Activated CD4-positive, alpha-beta memory T cell treated with anti-CD3 and anti-CD28 coated beads, Interleukin-2, amount 10 ng/mL, durations not matched to agents 7 days and 5 days (primary cell): ENCODE measurements around the gene NEUROD2. TPM values are rescaled to one million over a fixed set of nuclear protein-coding genes. Genes with fewer than 3 reads are reported as not detected.

ENCODE experiments used
- CTCF ChIA-PET: fragments of 350-600 bp; sonication (Branson Sonifier 250); formaldehyde crosslinking; loops from one replicate; lab custom pipeline; 2021; ENCODE audit warnings: antibody characterized with exemption, inconsistent platforms; lab: Charles Lee
- POLR2A ChIA-PET: fragments of 350-600 bp; sonication (Branson Sonifier 250); formaldehyde crosslinking; loops from one replicate; lab custom pipeline; 2021; ENCODE audit warnings: antibody characterized with exemption; lab: Charles Lee
- DNase-seq: peaks from one replicate; pipeline ENCODE4 v3.0.0-alpha.2; 2020
- H3K27ac Mint-ChIP-seq: one replicate; pipeline ENCODE4 v1.8.0; 2021; ENCODE audit warnings: mild to moderate bottlenecking, mixed read lengths
- H3K27me3 Mint-ChIP-seq: one replicate; pipeline ENCODE4 v1.8.0; 2021; ENCODE audit warnings: mixed read lengths
- H3K36me3 Mint-ChIP-seq: one replicate; pipeline ENCODE4 v1.8.0; 2021; ENCODE audit warnings: low read depth, mixed read lengths
- H3K4me1 Mint-ChIP-seq: one replicate; pipeline ENCODE4 v1.8.0; 2021; ENCODE audit warnings: mixed read lengths
- H3K4me3 Mint-ChIP-seq: one replicate; pipeline ENCODE4 v1.8.0; 2021; ENCODE audit warnings: mild to moderate bottlenecking, mixed read lengths
- H3K9me3 Mint-ChIP-seq: one replicate; pipeline ENCODE4 v1.8.0; 2021; ENCODE audit warnings: mixed read lengths
- total RNA-seq, 2 experiments: library from RNA; stranded (reverse); gene quantifications; one replicate each; pipeline ENCODE4 v1.2.3, GENCODE V29; 2021

Gene NEUROD2
- total RNA-seq, 2 experiments from 2014 or later: not detected

GRCh38 chr17:39573447-39574298, 34.0 kb downstream of the NEUROD2 start:
- H3K27ac Mint-ChIP-seq: no peak overlapping the region
- CTCF ChIA-PET: interaction anchor here (0.7 to 1.0 kb wide), 4 partner anchors 26 to 145 kb away, joined by 3 to 8 read pairs (median 4); no protein-coding TSS in a partner anchor
- peaks cover 11% of the 10 kb centered on the region for H3K27me3 Mint-ChIP-seq

GRCh38 chr17:39572121-39572520, 35.6 kb downstream of the NEUROD2 start:
- Mint-ChIP-seq H3K4me1 (peaks cover 7% of the 10 kb centered on the region), H3K36me3 (peaks cover 39% of the 10 kb centered on the region), H3K27ac (no peak overlapping the region), H3K27me3 (peaks cover 11% of the 10 kb centered on the region), H3K4me3 (no peak overlapping the region), H3K9me3 (peaks cover 3% of the 10 kb centered on the region)
- ChIA-PET CTCF (no interaction called here), POLR2A (no interaction called here)
- DNase-seq: no peak

More at GRCh38 chr17:39573447-39574298, 34.0 kb downstream of the NEUROD2 start:
- Mint-ChIP-seq H3K4me1 (peaks cover 7% of the 10 kb centered on the region), H3K4me3 (peak overlapping the region; percentile 82), H3K9me3 (peaks cover 3% of the 10 kb centered on the region), H3K36me3 (peaks cover 27% of the 10 kb centered on the region)
- POLR2A ChIA-PET: interaction anchor here (0.6 to 1.1 kb wide), 2 partner anchors 16 to 122 kb away, joined by 3 read pairs; partner anchors contain the start of gene MED1
- DNase-seq: peak; percentile 58

- Mint-ChIP-seq H3K4me1 (peaks cover 5% of the 10 kb centered on the region), H3K27ac (no peak overlapping the region), H3K9me3 (peaks cover 3% of the 10 kb centered on the region), H3K27me3 (peaks cover 3% of the 10 kb centered on the region), H3K36me3 (peaks cover 47% of the 10 kb centered on the region), H3K4me3 (no peak overlapping the region)
- CTCF ChIA-PET: no interaction called here
- DNase-seq: no peak
- POLR2A ChIA-PET: interaction anchor here (0.6 kb wide), 1 partner anchor 50 kb away, joined by 3 read pairs; no protein-coding TSS in a partner anchor
These were observed 38.6 kb downstream of the NEUROD2 start for GRCh38 chr17:39569126-39569525.

- no peak overlapping the region for H3K27ac Mint-ChIP-seq
- peaks cover 47% of the 10 kb centered on the region for H3K36me3 Mint-ChIP-seq
- H3K27me3 Mint-ChIP-seq: no peaks in the 10 kb centered on the region
- peaks cover 3% of the 10 kb centered on the region for H3K9me3 Mint-ChIP-seq
- ChIA-PET POLR2A (no interaction called here), CTCF (interaction anchor here (2.5 kb wide), 1 partner anchor 21 kb away, joined by 6 read pairs; no protein-coding TSS in a partner anchor)
- H3K4me3 Mint-ChIP-seq: no peak overlapping the region
- DNase-seq: no peak
- peaks cover 2% of the 10 kb centered on the region for H3K4me1 Mint-ChIP-seq
These were observed 39.0 kb downstream of the NEUROD2 start for GRCh38 chr17:39568702-39569101.

- Mint-ChIP-seq H3K36me3 (peaks cover 44% of the 10 kb centered on the region), H3K4me3 (no peak overlapping the region), H3K27ac (no peak overlapping the region), H3K4me1 (no peaks in the 10 kb centered on the region), H3K9me3 (peaks cover 3% of the 10 kb centered on the region), H3K27me3 (no peaks in the 10 kb centered on the region)
- DNase-seq: no peak
- ChIA-PET POLR2A (no interaction called here), CTCF (interaction anchor here (2.5 kb wide), 1 partner anchor 18 kb away, joined by 6 read pairs; no protein-coding TSS in a partner anchor)
These were observed 41.4 kb downstream of the NEUROD2 start for GRCh38 chr17:39566094-39566850.

GRCh38 chr17:39564211-39564848, 43.4 kb downstream of the NEUROD2 start:
- Mint-ChIP-seq H3K27me3 (no peaks in the 10 kb centered on the region), H3K36me3 (peaks cover 31% of the 10 kb centered on the region), H3K4me3 (no peak overlapping the region), H3K9me3 (no peaks in the 10 kb centered on the region), H3K27ac (no peak overlapping the region), H3K4me1 (no peaks in the 10 kb centered on the region)
- DNase-seq: no peak
- ChIA-PET CTCF (no interaction called here), POLR2A (no interaction called here)

GRCh38 chr17:39563476-39563875, 44.2 kb downstream of the NEUROD2 start:
- Mint-ChIP-seq H3K4me3 (no peak overlapping the region), H3K27me3 (no peaks in the 10 kb centered on the region), H3K27ac (no peak overlapping the region), H3K4me1 (no peaks in the 10 kb centered on the region), H3K9me3 (no peaks in the 10 kb centered on the region), H3K36me3 (peaks cover 24% of the 10 kb centered on the region)
- POLR2A ChIA-PET: interaction anchor here (0.6 kb wide), 1 partner anchor 12 kb away, joined by 3 read pairs; no protein-coding TSS in a partner anchor
- CTCF ChIA-PET: no interaction called here
- no peak for DNase-seq

GRCh38 chr17:39562976-39563375, 44.7 kb downstream of the NEUROD2 start:
- H3K27ac Mint-ChIP-seq: no peak overlapping the region
- POLR2A ChIA-PET: interaction anchor here (0.6 kb wide), 1 partner anchor 12 kb away, joined by 3 read pairs; no protein-coding TSS in a partner anchor
- CTCF ChIA-PET: interaction anchor here (0.7 to 2.0 kb wide), 2 partner anchors 15 to 21 kb away, joined by 3 to 8 read pairs; no protein-coding TSS in a partner anchor

GRCh38 chr17:39562395-39562794, 45.3 kb downstream of the NEUROD2 start:
- H3K27me3 Mint-ChIP-seq: no peaks in the 10 kb centered on the region
- POLR2A ChIA-PET: no interaction called here
- no peak overlapping the region for H3K27ac Mint-ChIP-seq
- CTCF ChIA-PET: interaction anchor here (0.7 to 2.0 kb wide), 3 partner anchors 14 to 61 kb away, joined by 3 to 8 read pairs (median 3); no protein-coding TSS in a partner anchor
- peaks cover 15% of the 10 kb centered on the region for H3K36me3 Mint-ChIP-seq
- DNase-seq: no peak
- H3K9me3 Mint-ChIP-seq: no peaks in the 10 kb centered on the region
- H3K4me1 Mint-ChIP-seq: no peaks in the 10 kb centered on the region
- no peak overlapping the region for H3K4me3 Mint-ChIP-seq

More at GRCh38 chr17:39562976-39563375, 44.7 kb downstream of the NEUROD2 start:
- Mint-ChIP-seq H3K4me3 (no peak overlapping the region), H3K36me3 (peaks cover 19% of the 10 kb centered on the region), H3K4me1 (no peaks in the 10 kb centered on the region), H3K9me3 (no peaks in the 10 kb centered on the region), H3K27me3 (no peaks in the 10 kb centered on the region)
- DNase-seq: no peak

GRCh38 chr17:39556423-39556822, 51.3 kb downstream of the NEUROD2 start:
- Mint-ChIP-seq H3K27me3 (no peaks in the 10 kb centered on the region), H3K4me1 (peaks cover 2% of the 10 kb centered on the region), H3K4me3 (no peak overlapping the region), H3K9me3 (no peaks in the 10 kb centered on the region), H3K27ac (no peak overlapping the region), H3K36me3 (peaks cover 13% of the 10 kb centered on the region)
- no peak for DNase-seq
- ChIA-PET POLR2A (no interaction called here), CTCF (interaction anchor here (1.0 kb wide), 2 partner anchors 9 to 10 kb away, joined by 4 read pairs; no protein-coding TSS in a partner anchor)

GRCh38 chr17:39555368-39555767, 52.4 kb downstream of the NEUROD2 start:
- no peak for DNase-seq
- no peak overlapping the region for H3K4me3 Mint-ChIP-seq
- H3K9me3 Mint-ChIP-seq: no peaks in the 10 kb centered on the region
- peaks cover 20% of the 10 kb centered on the region for H3K36me3 Mint-ChIP-seq
- peaks cover 2% of the 10 kb centered on the region for H3K4me1 Mint-ChIP-seq
- ChIA-PET CTCF (interaction anchor here (1.0 to 1.1 kb wide), 2 partner anchors 9 to 29 kb away, joined by 3 to 4 read pairs; no protein-coding TSS in a partner anchor), POLR2A (no interaction called here)
- H3K27ac Mint-ChIP-seq: no peak overlapping the region
- no peaks in the 10 kb centered on the region for H3K27me3 Mint-ChIP-seq
